GM12878 (cell line): ENCODE data around the gene ARHGEF16. TPM values are rescaled to one million over a fixed set of nuclear protein-coding genes. Genes with fewer than 3 reads are reported as not detected.

Experiments
- ATAC-seq: fragments of 200-7000 bp; cut with Tn5 transposase; 3 replicates; pipeline ENCODE4 v1.9.1; 2020; ENCODE audit warnings: mild to moderate bottlenecking, moderate library complexity
- BruUV-seq: library from RNA; stranded (reverse); fragments of 400-500 nt; replicated peaks from 2 replicates; lab custom pipeline; 2021; lab: Mats Ljungman, UMichigan
- CTCF ChIA-PET: fragments of 300-600 bp; sonication (Branson Sonifier 250); formaldehyde crosslinking; extraction: SDS; loops from one replicate; lab custom pipeline; 2021; ENCODE audit warnings: inconsistent platforms; lab: Yijun Ruan, JAX
- POLR2A ChIA-PET: fragments of 350-600 bp; formaldehyde crosslinking; extraction: SDS; loops from one replicate; lab custom pipeline; 2021; ENCODE audit warnings: inconsistent platforms; lab: Charles Lee
- RAD21 ChIA-PET: fragments of 300-600 bp; sonication (Branson Sonifier 250); formaldehyde crosslinking; loops from one replicate; lab custom pipeline; 2023; ENCODE audit warnings: antibody characterized with exemption; ENCODE audit not compliant: unreplicated experiment; lab: Charles Lee
- SMC1A ChIA-PET: fragments of 300-600 bp; sonication (Branson Sonifier 250); formaldehyde crosslinking; loops from one replicate; lab custom pipeline; 2023; ENCODE audit not compliant: unreplicated experiment, uncharacterized antibody; lab: Charles Lee
- DNase-seq: peaks from one replicate; pipeline ENCODE4 v3.0.0-alpha.2; 2011; ENCODE audit warnings: low read depth, low spot score
- FAIRE-seq: peaks from 3 replicates; lab custom pipeline; 2011; peaks lifted over from hg19 to GRCh38; lab: Jason Lieb, UNC
- H2AFZ ChIP-seq: 2 replicates; pipeline ENCODE4 v1.6.0; 2011; ENCODE audit warnings: low read depth, low read length, control low read depth; ENCODE audit not compliant: control insufficient read depth
- H3K27ac ChIP-seq: 2 replicates; pipeline ENCODE4 v1.5.1; 2011; ENCODE audit warnings: control low read depth; ENCODE audit not compliant: control insufficient read depth, insufficient read depth
- H3K27me3 ChIP-seq, 2 experiments: replicated peaks in 1 of 2; 2 replicates each; pipeline versions ENCODE4 v1.6.0 to v1.6.1; 2011; ENCODE audit warnings: low read length in 1 of 2; ENCODE audit not compliant: control insufficient read depth in 2 of 2, insufficient read depth in 2 of 2
- H3K36me3 ChIP-seq, 2 experiments: 2 replicates each; pipeline ENCODE4 v1.5.1; 2011; ENCODE audit warnings: low read length in 1 of 2; ENCODE audit not compliant: control insufficient read depth in 2 of 2, insufficient read depth in 2 of 2
- H3K4me1 ChIP-seq: 2 replicates; pipeline ENCODE4 v1.6.1; 2011; ENCODE audit warnings: mild to moderate bottlenecking, low read length, moderate library complexity, mixed read lengths; ENCODE audit not compliant: control insufficient read depth, insufficient read depth
- H3K4me2 ChIP-seq: 2 replicates; pipeline ENCODE4 v1.6.0; 2011; ENCODE audit warnings: control low read depth; ENCODE audit not compliant: control insufficient read depth, insufficient read depth
- H3K4me3 ChIP-seq: fragments of 200-600 bp; sonication (generic); 2 replicates; pipeline ENCODE4 v1.5.1; 2016
- H3K79me2 ChIP-seq: 2 replicates; pipeline ENCODE4 v1.6.0; 2011; ENCODE audit warnings: low read length; ENCODE audit not compliant: control insufficient read depth, insufficient read depth
- H3K9ac ChIP-seq: 2 replicates; pipeline ENCODE4 v1.8.0; 2011; ENCODE audit warnings: low read length, control low read depth, mixed read lengths; ENCODE audit not compliant: control insufficient read depth, insufficient read depth
- H3K9me3 ChIP-seq: replicated peaks from 3 replicates; pipeline ENCODE4 v1.5.1; 2011; ENCODE audit warnings: mild to moderate bottlenecking, low read length; ENCODE audit not compliant: control insufficient read depth, insufficient read depth
- H4K20me1 ChIP-seq: 2 replicates; pipeline ENCODE4 v1.6.0; 2011; ENCODE audit not compliant: control insufficient read depth, insufficient read depth
- BHLHE40 ChIP-seq, 2 experiments: fragments of 450-650 bp in 1 of 2; IDR thresholded peaks; 2 replicates each; pipeline ENCODE4 v1.6.1; 2011 to 2017; ENCODE audit warnings: low read depth in 2 of 2, borderline replicate concordance in 1 of 2, improper control_type of control experiment in 1 of 2, low read length in 1 of 2, mild to moderate bottlenecking in 1 of 2
- CEBPB ChIP-seq, 2 experiments: fragments of 150-350 bp in 1 of 2; IDR thresholded peaks; 2 replicates each; pipeline ENCODE4 v1.6.1; 2012 to 2014; ENCODE audit warnings: low read depth in 2 of 2, low read length in 2 of 2, borderline replicate concordance in 1 of 2, inconsistent platforms in 1 of 2
- CREB1 ChIP-seq: IDR thresholded peaks from 2 replicates; pipeline ENCODE4 v1.6.1; 2012; ENCODE audit warnings: low read depth, mild to moderate bottlenecking, inconsistent platforms
- E2F8 ChIP-seq: fragments of 450-650 bp; IDR thresholded peaks from 2 replicates; pipeline ENCODE4 v1.6.1; 2018; ENCODE audit warnings: mild to moderate bottlenecking, low read depth, moderate library complexity; ENCODE audit not compliant: partially characterized antibody
- EGR1 ChIP-seq, 2 experiments: IDR thresholded peaks; 1 replicate in 1 of 2; 2 replicates in 1 of 2; pipeline ENCODE4 v1.6.1; 2011 to 2012; ENCODE audit warnings: low read depth in 2 of 2, low read length in 2 of 2, borderline replicate concordance in 1 of 2, mild to moderate bottlenecking in 1 of 2, moderate library complexity in 1 of 2
- FOS ChIP-seq: IDR thresholded peaks from 3 replicates; pipeline ENCODE4 v1.6.1; 2011; ENCODE audit warnings: borderline replicate concordance; ENCODE audit not compliant: insufficient read length; ENCODE audit errors: extremely low read depth
- FOXK2 ChIP-seq: fragments of 450-650 bp; IDR thresholded peaks from 2 replicates; pipeline ENCODE4 v1.6.1; 2017; ENCODE audit warnings: mild to moderate bottlenecking, moderate library complexity
- MTA3 ChIP-seq: IDR thresholded peaks from 2 replicates; pipeline ENCODE4 v1.6.1; 2012; ENCODE audit warnings: low read length, inconsistent platforms, borderline replicate concordance
- PKNOX1 ChIP-seq: fragments of 450-650 bp; IDR thresholded peaks from 2 replicates; pipeline ENCODE4 v1.6.1; 2016; ENCODE audit warnings: mild to moderate bottlenecking
- STAT3 ChIP-seq: IDR thresholded peaks from 2 replicates; pipeline ENCODE4 v1.6.1; 2011; ENCODE audit warnings: low read depth, low read length, improper control_type of control experiment
- SUPT20H ChIP-seq: IDR thresholded peaks from 2 replicates; pipeline ENCODE4 v1.6.1; 2011; ENCODE audit warnings: low read depth, mild to moderate bottlenecking, low read length, moderate library complexity, borderline replicate concordance; ENCODE audit not compliant: control insufficient read depth
- TCF7 ChIP-seq: IDR thresholded peaks from 2 replicates; pipeline ENCODE4 v1.6.1; 2014; ENCODE audit warnings: antibody characterized with exemption, borderline replicate concordance
- WGBS: methylation state at CpG from one replicate; pipeline ENCODE4 v1.1.6; 2016; ENCODE audit warnings: low lambda C conversion rate; ENCODE audit not compliant: insufficient replicate concordance, insufficient coverage; ENCODE audit errors: missing lambda C conversion rate; 5-methylcytosine and 5-hydroxymethylcytosine counted together
- in situ Hi-C: fragments of 300-500 bp; cut with MboI; formaldehyde crosslinking; loops from 9 replicates; pipeline ENCODE4 v1.14.3; 2018; ENCODE audit warnings: mixed read lengths
- intact Hi-C: fragments of 100-400 bp; cut with micrococcal nuclease; formaldehyde crosslinking; loops from one replicate; pipeline ENCODE4 v1.14.2; 2022; ENCODE audit not compliant: unreplicated experiment
- polyA plus RNA-seq, 11 experiments: library from polyadenylated mRNA; depleted of rRNA in 4 of 11; unstranded in 6 of 11; stranded (reverse) in 5 of 11; fragments of >200 nt; fragmentation: Nextera tagmentation in 4 of 11; fragmentation: Illumina TruSeq in 1 of 11; extraction: Ambion mirVana in 4 of 11; extraction: Trizol in 1 of 11; gene quantifications; 1 replicate in 1 of 11; 2 replicates in 10 of 11; pipeline versions ENCODE4 v1.2.1 to v1.2.3, GENCODE V29; 2011 to 2016; ENCODE audit warnings: inconsistent platforms in 2 of 11, missing spikeins in 2 of 11, low read depth in 1 of 11
- total RNA-seq, 4 experiments: library from RNA; depleted of rRNA in 3 of 4; stranded (reverse); fragments of >200 nt in 3 of 4; fragmentation: Illumina TruSeq in 1 of 4; extraction: Trizol in 1 of 4; gene quantifications; 2 replicates each; pipeline versions ENCODE4 v1.2.1 to v1.2.3, GENCODE V29; 2013 to 2021

The ARHGEF16 gene
- total and polyA plus RNA-seq, 10 of the 15 experiments (the other 5 are each of a cell fraction or from before 2014, with no cell fraction given): not detected

DNA sequence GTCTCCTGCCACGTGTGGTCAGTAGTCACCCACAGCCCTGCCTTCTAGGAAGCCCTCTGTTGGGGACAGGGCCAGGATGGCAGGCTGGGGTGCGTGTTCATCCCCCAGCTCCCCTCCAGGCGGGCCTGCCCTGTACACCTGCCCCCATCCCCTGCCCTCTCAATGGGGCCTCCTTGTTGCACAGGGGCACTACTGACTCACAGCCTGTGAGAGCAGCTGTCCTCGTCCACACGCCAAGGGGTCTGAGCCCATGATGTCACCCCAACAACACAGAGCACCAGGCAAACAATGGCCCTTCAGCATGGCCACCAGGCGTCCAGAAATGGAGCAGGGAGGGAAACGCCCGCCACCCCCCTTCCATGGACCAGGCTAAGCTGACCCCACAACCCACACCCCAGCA is 64.3 kb downstream of the ARHGEF16 start:
- POLR2A ChIA-PET: no interaction called here
- ATAC-seq (no peak), FAIRE-seq (no peak), DNase-seq (no peak)
- in situ Hi-C loops: no loop called here
- SMC1A ChIA-PET: no interaction called here
- Histone ChIP-seq H3K4me2 (no peak overlapping the region), H3K79me2 (no peaks in the 10 kb centered on the region), H3K9ac (no peak overlapping the region), H3K9me3 (no peaks in the 10 kb centered on the region), H4K20me1 (no peaks in the 10 kb centered on the region), H3K36me3 (no peaks in the 10 kb centered on the region), H3K27me3 (no peaks in the 10 kb centered on the region; a peak in 1 of 4 replicates), H2AFZ (no peak overlapping the region), H3K27ac (no peak overlapping the region), H3K4me3 (no peak overlapping the region), H3K4me1 (no peaks in the 10 kb centered on the region)
- BruUV-seq: no TSS peak
- intact Hi-C loops: no loop called here
- no peak for TF ChIP-seq TCF7
- TF ChIP-seq STAT3: no peak
- TF ChIP-seq FOS: no peak
- no peak for TF ChIP-seq CREB1
- RAD21 ChIA-PET: no interaction called here
- 32% methylated on average over 8 of the region's 8 CpGs for WGBS
- CTCF ChIA-PET: interaction anchor here (1.2 kb wide), 1 partner anchor 240 kb away, joined by 4 read pairs; no protein-coding TSS in a partner anchor

- Histone ChIP-seq H3K27me3 (no peaks in the 10 kb centered on the region; a peak in 1 of 4 replicates), H3K9ac (no peak overlapping the region), H3K9me3 (no peaks in the 10 kb centered on the region), H3K27ac (no peak overlapping the region), H3K36me3 (no peaks in the 10 kb centered on the region), H3K4me3 (no peak overlapping the region), H3K4me1 (no peaks in the 10 kb centered on the region), H3K4me2 (no peak overlapping the region), H3K79me2 (no peaks in the 10 kb centered on the region), H2AFZ (no peak overlapping the region), H4K20me1 (no peaks in the 10 kb centered on the region)
- CTCF ChIA-PET: interaction anchor here (1.2 kb wide), 1 partner anchor 240 kb away, joined by 4 read pairs; no protein-coding TSS in a partner anchor
- BruUV-seq: no TSS peak
- no peak for ATAC-seq
- SMC1A ChIA-PET: no interaction called here
- intact Hi-C loops (no loop called here), in situ Hi-C loops (no loop called here)
- FAIRE-seq: no peak
- RAD21 ChIA-PET: no interaction called here
- DNase-seq: no peak
- POLR2A ChIA-PET: no interaction called here
- 58% methylated on average over 26 of the region's 27 CpGs for WGBS
- no peak for TF ChIP-seq EGR1 (IDR thresholded peaks at IDR 0.05; ENCODE audit: borderline replicate concordance in 1 of 2, low read depth in 2 of 2, low read length in 2 of 2)
- TF ChIP-seq PKNOX1: no peak
- no peak for TF ChIP-seq E2F8
- TF ChIP-seq CEBPB (IDR thresholded peaks at IDR 0.05; ENCODE audit: borderline replicate concordance in 1 of 2, low read depth in 2 of 2, low read length in 2 of 2): no peak
- no peak for TF ChIP-seq SUPT20H
- no peak for TF ChIP-seq BHLHE40 (IDR thresholded peaks at IDR 0.05; ENCODE audit: borderline replicate concordance in 1 of 2, low read depth in 2 of 2, low read length in 1 of 2)
- no peak for TF ChIP-seq FOXK2
- TF ChIP-seq MTA3: no peak
Observed at GRCh38 chr1:3519301-3519885, 64.9 kb downstream of the ARHGEF16 start.
